Measurements from ENCODE around the gene TOR1B.
A peak's percentile ranks its signal among the peaks of the same experiment; 100 is the strongest.

TOR1B gene

GRCh38 chr9:129802833-129803675 lies at the start of gene TOR1B:
Gene TOR1B, plus strand, starts transcription at chr9:129803184. Its CDS starts 29 bp downstream, at chr9:129803213.
- TF ChIP-seq EZH2phosphoT487 (IDR thresholded peaks at IDR 0.05; ENCODE audit: low read depth) (no peak), CTCF (IDR thresholded peaks at IDR 0.05; ENCODE audit: low read depth, low read length) (no peak)
- peak within 1 kb of the TSS; percentile 85 for H3K4me2 ChIP-seq (ENCODE audit: low read length)
- peaks cover 10% of the 10 kb centered on the region for H3K79me2 ChIP-seq (ENCODE audit: low read length)
- H2AFZ ChIP-seq (ENCODE audit: low read depth, low read length) = peak within 1 kb of the TSS; percentile 82
- no peaks in the 10 kb centered on the region for H4K20me1 ChIP-seq (ENCODE audit: insufficient read depth, low read length)
- H3K9me3 ChIP-seq (ENCODE audit: insufficient read depth, low read length) = no peaks in the 10 kb centered on the region
- H3K27me3 ChIP-seq (ENCODE audit: low read depth, low read length) = no peaks in the 10 kb centered on the region
- peaks cover 6% of the 10 kb centered on the region for H3K36me3 ChIP-seq (replicated peaks; ENCODE audit: low read depth, low read length)
- peak within 1 kb of the TSS; percentile 67 for H3K9ac ChIP-seq (ENCODE audit: low read length)
- H3K4me1 ChIP-seq (ENCODE audit: low read length) = peaks cover 5% of the 10 kb centered on the region
- no peak within 1 kb of the TSS for H3K27ac ChIP-seq (ENCODE audit: low read length)
- H3K4me3 ChIP-seq (ENCODE audit: low read length) = peak within 1 kb of the TSS; percentile 86

DNA sequence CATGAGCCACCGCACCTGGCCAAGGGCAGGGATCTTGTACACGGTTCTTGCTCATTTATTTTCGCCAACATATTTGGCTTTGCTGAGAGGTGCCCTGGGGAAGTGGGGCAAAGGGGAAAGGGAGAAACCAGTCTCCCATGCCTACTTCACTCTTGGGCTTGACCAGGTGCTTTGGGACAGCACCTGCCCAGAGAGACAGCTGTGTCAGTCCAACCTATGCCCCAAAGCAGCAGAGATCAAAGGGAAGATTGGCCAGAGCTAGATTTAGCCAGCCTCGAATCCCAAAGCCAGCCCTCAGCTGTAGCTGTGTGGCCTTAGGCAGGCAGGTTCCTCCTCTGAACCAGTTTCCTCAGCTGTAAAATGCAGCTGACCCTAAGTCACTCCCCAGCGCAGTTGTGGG lies 47.8 kb upstream of the TOR1B start:
- no peak overlapping the region for H2AFZ ChIP-seq (ENCODE audit: low read depth, low read length)
- 0 out of 2 replicates have a peak, but pooled peaks cover 3% of the 10 kb centered on the region for H3K4me1 ChIP-seq (ENCODE audit: low read length)
- no peak overlapping the region for H3K27ac ChIP-seq (ENCODE audit: low read length)
- no peaks in the 10 kb centered on the region for H3K79me2 ChIP-seq (ENCODE audit: low read length)
- H3K4me2 ChIP-seq (ENCODE audit: low read length) = no peak overlapping the region
- H3K4me3 ChIP-seq (ENCODE audit: low read length) = no peak overlapping the region
- no peaks in the 10 kb centered on the region for H3K9me3 ChIP-seq (ENCODE audit: insufficient read depth, low read length)
- no peaks in the 10 kb centered on the region for H4K20me1 ChIP-seq (ENCODE audit: insufficient read depth, low read length)
- H3K27me3 ChIP-seq (ENCODE audit: low read depth, low read length) = peaks cover 12% of the 10 kb centered on the region; the same call in 1 of the 2 replicates
- no peaks in the 10 kb centered on the region for H3K36me3 ChIP-seq (replicated peaks; ENCODE audit: low read depth, low read length)
- H3K9ac ChIP-seq (ENCODE audit: low read length) = no peak overlapping the region
- TF ChIP-seq CTCF (IDR thresholded peaks at IDR 0.05; ENCODE audit: low read depth, low read length) = no peak
- no peak for TF ChIP-seq EZH2phosphoT487 (IDR thresholded peaks at IDR 0.05; ENCODE audit: low read depth)

DNA sequence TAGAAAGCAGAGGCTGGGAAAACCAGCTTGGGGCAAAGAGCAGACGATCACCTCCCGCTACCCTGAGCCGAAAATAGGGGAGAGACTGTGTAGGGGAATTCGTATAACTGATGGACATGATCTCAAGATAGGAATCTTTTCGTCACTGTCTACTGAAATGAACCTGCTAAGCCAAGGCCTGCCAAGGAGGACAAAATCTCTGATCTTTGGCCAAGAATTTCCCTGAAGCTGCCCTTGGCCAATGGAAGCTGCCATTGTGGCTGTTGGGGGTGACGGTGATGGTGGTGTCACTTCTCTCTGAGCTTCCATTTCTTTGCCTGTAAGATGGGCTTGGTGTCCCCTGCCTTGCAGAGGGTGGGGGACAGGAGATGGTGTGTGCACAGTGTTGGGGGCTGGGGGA lies 46.8 kb upstream of the TOR1B start:
- Histone ChIP-seq H2AFZ (ENCODE audit: low read depth, low read length) (no peak overlapping the region), H3K4me1 (ENCODE audit: low read length) (0 out of 2 replicates have a peak, but pooled peaks cover 3% of the 10 kb centered on the region), H3K4me2 (ENCODE audit: low read length) (no peak overlapping the region), H3K36me3 (replicated peaks; ENCODE audit: low read depth, low read length) (no peaks in the 10 kb centered on the region), H3K9ac (ENCODE audit: low read length) (no peak overlapping the region), H3K9me3 (ENCODE audit: insufficient read depth, low read length) (no peaks in the 10 kb centered on the region), H4K20me1 (ENCODE audit: insufficient read depth, low read length) (no peaks in the 10 kb centered on the region), H3K27me3 (ENCODE audit: low read depth, low read length) (peaks cover 15% of the 10 kb centered on the region), H3K4me3 (ENCODE audit: low read length) (no peak overlapping the region), H3K27ac (ENCODE audit: low read length) (no peak overlapping the region), H3K79me2 (ENCODE audit: low read length) (no peaks in the 10 kb centered on the region)
- TF ChIP-seq EZH2phosphoT487 (IDR thresholded peaks at IDR 0.05; ENCODE audit: low read depth) (no peak), CTCF (IDR thresholded peaks at IDR 0.05; ENCODE audit: low read depth, low read length) (no peak)

DNA sequence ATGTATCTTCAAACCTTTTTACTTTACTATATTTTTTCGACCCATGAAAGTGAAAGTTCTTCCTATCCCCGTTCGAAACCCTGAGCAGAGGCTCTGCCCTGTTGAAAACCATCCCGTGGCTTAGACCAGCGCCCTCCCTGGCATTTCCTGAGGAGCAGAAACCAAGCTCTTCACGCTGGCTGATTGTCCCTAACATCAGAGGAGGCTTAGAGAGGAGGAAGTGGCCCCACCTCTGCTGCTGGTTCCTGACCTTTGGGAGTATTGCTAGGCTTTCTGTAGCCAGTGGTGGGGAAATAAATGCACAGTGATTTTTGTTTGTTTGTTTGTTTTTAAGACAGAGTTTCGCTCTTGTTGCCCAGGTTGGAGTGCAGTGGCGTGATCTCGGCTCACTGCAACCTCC lies 45.9 kb upstream of the TOR1B start:
- no peak for TF ChIP-seq EZH2phosphoT487 (IDR thresholded peaks at IDR 0.05; ENCODE audit: low read depth)
- Histone ChIP-seq H3K27ac (ENCODE audit: low read length) (no peak overlapping the region), H3K27me3 (ENCODE audit: low read depth, low read length) (peaks cover 21% of the 10 kb centered on the region), H3K4me1 (ENCODE audit: low read length) (0 out of 2 replicates have a peak, but pooled peaks cover 3% of the 10 kb centered on the region), H3K4me3 (ENCODE audit: low read length) (no peak overlapping the region), H3K79me2 (ENCODE audit: low read length) (no peaks in the 10 kb centered on the region), H2AFZ (ENCODE audit: low read depth, low read length) (no peak overlapping the region), H3K4me2 (ENCODE audit: low read length) (peak overlapping the region; percentile 11), H3K36me3 (replicated peaks; ENCODE audit: low read depth, low read length) (no peaks in the 10 kb centered on the region), H3K9me3 (ENCODE audit: insufficient read depth, low read length) (no peaks in the 10 kb centered on the region), H3K9ac (ENCODE audit: low read length) (no peak overlapping the region), H4K20me1 (ENCODE audit: insufficient read depth, low read length) (no peaks in the 10 kb centered on the region)
